Activated CD4-positive, alpha-beta memory T cell treated with anti-CD3 and anti-CD28 coated beads for 36 hours (primary cell): ENCODE measurements around the gene ADAMTS5. TPM values are rescaled to one million over a fixed set of nuclear protein-coding genes. Genes with fewer than 3 reads are reported as not detected.

Experiments used
- CTCF ChIA-PET: fragments of 350-600 bp; sonication (Branson Sonifier 250); formaldehyde crosslinking; loops from one replicate; lab custom pipeline; 2021; ENCODE audit warnings: antibody characterized with exemption, inconsistent platforms; lab: Charles Lee
- POLR2A ChIA-PET: fragments of 350-600 bp; sonication (Branson Sonifier 250); formaldehyde crosslinking; loops from one replicate; lab custom pipeline; 2021; ENCODE audit warnings: antibody characterized with exemption; lab: Charles Lee
- DNase-seq: peaks from one replicate; pipeline ENCODE4 v3.0.0-alpha.2; 2020
- H3K27ac Mint-ChIP-seq: one replicate; pipeline ENCODE4 v1.8.0; 2021; ENCODE audit warnings: mixed read lengths
- H3K27me3 Mint-ChIP-seq: one replicate; pipeline ENCODE4 v1.8.0; 2021; ENCODE audit warnings: mixed read lengths
- H3K36me3 Mint-ChIP-seq: one replicate; pipeline ENCODE4 v1.8.0; 2021; ENCODE audit warnings: mixed read lengths
- H3K4me1 Mint-ChIP-seq: one replicate; pipeline ENCODE4 v1.8.0; 2021; ENCODE audit warnings: low read depth, mixed read lengths
- H3K4me3 Mint-ChIP-seq: one replicate; pipeline ENCODE4 v1.8.0; 2021; ENCODE audit warnings: mild to moderate bottlenecking, mixed read lengths
- H3K9me3 Mint-ChIP-seq: one replicate; pipeline ENCODE4 v1.8.0; 2021; ENCODE audit warnings: mixed read lengths
- intact Hi-C: fragments of 100-400 bp; cut with micrococcal nuclease; formaldehyde crosslinking; loops from one replicate; pipeline ENCODE4 v1.15.1; 2023
- total RNA-seq, 2 experiments: library from RNA; stranded (reverse); gene quantifications; one replicate each; pipeline ENCODE4 v1.2.3, GENCODE V29; 2021

Gene ADAMTS5
- total RNA-seq, 2 experiments from 2014 or later = not detected

- Mint-ChIP-seq H3K27me3 (peaks cover 3% of the 10 kb centered on the region), H3K36me3 (no peaks in the 10 kb centered on the region), H3K27ac (no peak overlapping the region), H3K4me3 (no peak overlapping the region), H3K9me3 (no peaks in the 10 kb centered on the region), H3K4me1 (no peaks in the 10 kb centered on the region)
- intact Hi-C loops = no loop called here
- DNase-seq = no peak
- POLR2A ChIA-PET = no interaction called here
- CTCF ChIA-PET = no interaction called here
Observed at GRCh38 chr21:26943921-26944320, 23.0 kb downstream of the ADAMTS5 start.

DNA sequence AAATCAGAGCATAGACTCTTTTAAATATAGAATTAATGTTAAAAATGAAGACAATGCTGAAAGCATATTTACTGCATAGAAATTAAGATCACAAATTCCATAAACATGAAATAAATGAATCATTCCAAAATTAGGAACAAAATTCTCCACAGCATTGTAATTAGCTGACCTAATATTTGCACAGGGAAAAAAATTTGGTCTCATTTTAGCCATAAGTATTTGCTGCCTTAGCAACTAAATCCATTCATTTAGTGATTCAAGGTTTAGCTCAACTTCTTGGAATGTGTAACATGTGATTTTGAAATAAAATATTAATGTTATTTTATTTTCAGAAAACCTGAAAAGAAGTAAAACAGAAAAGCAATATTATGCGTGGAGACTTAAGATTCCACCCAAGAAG lies 25.5 kb downstream of the ADAMTS5 start:
- CTCF ChIA-PET = no interaction called here
- no peak for DNase-seq
- no peaks in the 10 kb centered on the region for H3K4me1 Mint-ChIP-seq

GRCh38 chr21:26939601-26940111 lies 27.2 kb downstream of the ADAMTS5 start:
- Mint-ChIP-seq H3K9me3 (no peaks in the 10 kb centered on the region), H3K27me3 (peaks cover 3% of the 10 kb centered on the region), H3K4me3 (no peak overlapping the region), H3K4me1 (no peaks in the 10 kb centered on the region), H3K36me3 (no peaks in the 10 kb centered on the region), H3K27ac (no peak overlapping the region)
- DNase-seq = no peak
- ChIA-PET POLR2A (no interaction called here), CTCF (no interaction called here)
- intact Hi-C loops = no loop called here

More for the DNA sequence above, 25.5 kb downstream of the ADAMTS5 start:
- Mint-ChIP-seq H3K36me3 (no peaks in the 10 kb centered on the region), H3K27ac (no peak overlapping the region), H3K27me3 (peaks cover 3% of the 10 kb centered on the region), H3K9me3 (no peaks in the 10 kb centered on the region), H3K4me3 (no peak overlapping the region)
- POLR2A ChIA-PET = no interaction called here
- intact Hi-C loops = no loop called here

DNA sequence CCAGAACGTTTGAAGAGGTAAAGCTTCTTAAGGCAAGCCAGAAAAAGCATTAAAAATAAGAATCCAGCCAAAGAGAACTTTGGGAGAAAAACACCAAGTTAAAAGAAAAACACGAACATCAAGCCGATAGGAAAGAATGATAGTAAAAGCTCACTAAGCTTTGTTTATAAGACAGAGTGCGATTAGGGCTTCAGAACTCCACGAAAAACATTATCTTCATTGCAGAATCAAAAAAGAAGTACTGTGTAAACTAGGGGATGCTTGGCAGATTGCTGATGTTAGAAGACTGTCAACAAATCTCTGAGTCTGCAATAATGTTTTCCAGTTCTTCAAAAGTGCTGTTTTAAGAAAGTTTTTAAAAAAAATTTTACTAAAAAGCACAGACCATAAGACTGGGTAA lies 30.2 kb downstream of the ADAMTS5 start:
- Mint-ChIP-seq H3K4me3 (no peak overlapping the region), H3K27ac (no peak overlapping the region), H3K36me3 (no peaks in the 10 kb centered on the region), H3K9me3 (no peaks in the 10 kb centered on the region), H3K4me1 (no peaks in the 10 kb centered on the region), H3K27me3 (no peaks in the 10 kb centered on the region)
- DNase-seq = no peak
- ChIA-PET CTCF (no interaction called here), POLR2A (no interaction called here)
- intact Hi-C loops = no loop called here

DNA sequence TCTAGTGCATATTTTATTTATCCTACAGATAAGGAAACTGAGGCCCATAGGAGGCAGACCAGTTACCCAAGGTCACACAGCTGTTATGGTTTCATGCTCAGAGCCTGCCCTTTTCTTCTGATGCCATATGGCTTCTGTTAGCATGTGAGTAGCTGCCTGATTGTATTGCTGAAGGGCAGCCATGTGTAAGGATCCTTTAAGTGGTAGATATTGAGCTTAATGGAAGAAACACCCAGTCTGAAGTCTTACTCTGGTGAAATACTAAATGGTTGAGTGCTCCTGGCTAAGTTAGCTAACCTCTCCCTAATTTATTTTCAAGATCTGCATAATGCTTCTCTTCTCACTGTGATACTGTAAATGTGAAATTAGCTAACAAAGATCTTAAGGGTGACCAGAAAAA lies 30.9 kb downstream of the ADAMTS5 start:
- Mint-ChIP-seq H3K27ac (no peak overlapping the region), H3K9me3 (no peaks in the 10 kb centered on the region), H3K36me3 (no peaks in the 10 kb centered on the region), H3K27me3 (no peaks in the 10 kb centered on the region), H3K4me1 (no peaks in the 10 kb centered on the region), H3K4me3 (no peak overlapping the region)
- intact Hi-C loops = no loop called here
- ChIA-PET POLR2A (no interaction called here), CTCF (no interaction called here)
- no peak for DNase-seq

DNA sequence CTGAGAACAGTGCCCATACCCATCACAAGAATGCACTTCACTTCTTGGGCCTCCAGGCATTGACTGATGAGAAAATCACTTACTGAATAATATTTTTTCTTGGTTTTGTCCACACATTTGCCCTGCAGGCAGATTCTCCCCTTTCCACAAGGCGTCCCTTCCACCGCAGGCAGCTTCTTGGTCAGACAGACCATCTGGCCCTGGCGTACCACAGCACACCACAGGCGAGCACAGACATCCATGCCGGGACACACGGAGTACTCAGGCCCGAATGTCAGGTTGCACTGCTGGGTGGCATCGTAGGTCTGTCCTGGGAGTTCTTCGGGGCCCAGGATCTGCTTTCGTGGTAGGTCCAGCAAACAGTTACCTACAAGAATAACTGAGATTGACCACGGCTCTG lies 32.5 kb downstream of the ADAMTS5 start:
- Mint-ChIP-seq H3K36me3 (no peaks in the 10 kb centered on the region), H3K27me3 (no peaks in the 10 kb centered on the region), H3K27ac (no peak overlapping the region), H3K4me3 (no peak overlapping the region), H3K4me1 (no peaks in the 10 kb centered on the region), H3K9me3 (no peaks in the 10 kb centered on the region)
- POLR2A ChIA-PET = no interaction called here
- no peak for DNase-seq
- CTCF ChIA-PET = interaction anchor here (1.3 kb wide), 1 partner anchor 1741 kb away, joined by 3 read pairs; no protein-coding TSS in a partner anchor
- intact Hi-C loops = no loop called here

DNA sequence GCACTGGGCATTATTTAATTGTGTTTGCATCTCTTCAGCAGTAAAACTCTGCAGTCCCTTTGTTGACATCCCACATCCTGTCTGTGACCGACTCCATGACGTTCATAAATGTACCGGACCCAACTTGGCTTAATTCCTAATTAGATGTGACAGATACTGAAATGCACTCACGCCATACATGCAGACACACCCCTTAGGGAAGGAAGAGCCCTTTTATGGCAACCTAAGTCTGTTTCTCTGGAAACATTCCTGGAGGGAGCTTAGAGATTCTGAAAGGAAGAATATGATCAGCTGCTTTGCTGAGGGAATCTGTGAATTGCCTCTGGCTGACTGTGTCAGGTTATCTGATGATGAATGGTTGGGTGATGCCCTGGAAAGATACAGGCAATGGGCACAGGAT lies 33.4 kb downstream of the ADAMTS5 start:
- H3K9me3 Mint-ChIP-seq = no peaks in the 10 kb centered on the region
- no peak overlapping the region for H3K4me3 Mint-ChIP-seq
- H3K36me3 Mint-ChIP-seq = no peaks in the 10 kb centered on the region
- no peak overlapping the region for H3K27ac Mint-ChIP-seq
- ChIA-PET CTCF (interaction anchor here (1.3 kb wide), 1 partner anchor 1742 kb away, joined by 3 read pairs; no protein-coding TSS in a partner anchor), POLR2A (no interaction called here)
- no peak for DNase-seq
- no peaks in the 10 kb centered on the region for H3K27me3 Mint-ChIP-seq
- H3K4me1 Mint-ChIP-seq = no peaks in the 10 kb centered on the region
- intact Hi-C loops = no loop called here

GRCh38 chr21:26925636-26926035 lies 41.3 kb downstream of the ADAMTS5 start:
- H3K27ac Mint-ChIP-seq = no peak overlapping the region
- no peaks in the 10 kb centered on the region for H3K4me1 Mint-ChIP-seq
- intact Hi-C loops = no loop called here
- no peak for DNase-seq
- no peak overlapping the region for H3K4me3 Mint-ChIP-seq
- POLR2A ChIA-PET = no interaction called here
- CTCF ChIA-PET = no interaction called here
- no peaks in the 10 kb centered on the region for H3K9me3 Mint-ChIP-seq
- H3K27me3 Mint-ChIP-seq = no peaks in the 10 kb centered on the region
- no peaks in the 10 kb centered on the region for H3K36me3 Mint-ChIP-seq

DNA sequence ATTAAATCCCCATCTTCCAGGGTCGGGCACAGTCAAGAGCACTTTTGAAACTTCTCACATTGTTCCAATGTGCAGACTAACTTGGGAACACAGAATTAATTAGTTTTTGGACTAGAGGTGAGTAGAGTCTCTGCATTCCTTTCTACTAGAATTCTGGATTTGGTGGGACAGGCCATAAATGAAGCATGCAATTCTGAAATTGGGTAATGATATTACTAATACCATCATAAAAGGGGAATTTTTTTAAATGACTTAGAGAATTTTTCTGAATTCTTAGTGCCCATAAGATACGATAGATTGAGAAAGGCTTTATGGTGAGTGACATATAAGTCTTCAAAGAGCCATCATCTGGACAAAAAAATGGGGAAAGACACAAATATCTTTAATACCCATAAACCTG lies 41.8 kb downstream of the ADAMTS5 start:
- H3K9me3 Mint-ChIP-seq = no peaks in the 10 kb centered on the region
- H3K36me3 Mint-ChIP-seq = no peaks in the 10 kb centered on the region
- H3K4me1 Mint-ChIP-seq = no peaks in the 10 kb centered on the region
- H3K27ac Mint-ChIP-seq = no peak overlapping the region
- POLR2A ChIA-PET = no interaction called here
- intact Hi-C loops = no loop called here
- H3K27me3 Mint-ChIP-seq = no peaks in the 10 kb centered on the region
- CTCF ChIA-PET = no interaction called here
- H3K4me3 Mint-ChIP-seq = no peak overlapping the region
- no peak for DNase-seq

DNA sequence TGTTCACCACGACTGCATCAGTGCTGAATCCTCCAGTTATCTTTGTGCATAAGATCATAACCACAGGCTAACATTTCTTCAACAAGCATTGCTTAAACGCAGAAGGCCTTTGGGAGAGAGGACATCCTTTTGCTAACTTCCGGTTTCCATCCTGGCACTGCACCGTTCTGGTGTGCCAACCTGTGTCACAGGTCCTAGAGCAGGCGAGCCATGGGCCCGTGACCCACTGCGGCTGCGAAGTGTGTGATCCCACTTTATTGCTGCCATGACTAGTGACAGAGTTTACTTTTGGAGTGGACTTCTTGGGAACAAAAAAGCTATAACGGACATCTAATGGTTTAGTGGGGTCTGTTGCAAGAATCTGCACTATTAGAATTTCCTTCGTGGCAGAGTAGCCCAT lies 42.9 kb downstream of the ADAMTS5 start:
- no peak overlapping the region for H3K27ac Mint-ChIP-seq
- intact Hi-C loops = no loop called here
- H3K36me3 Mint-ChIP-seq = no peaks in the 10 kb centered on the region
- DNase-seq = no peak
- H3K4me3 Mint-ChIP-seq = no peak overlapping the region
- no peaks in the 10 kb centered on the region for H3K27me3 Mint-ChIP-seq
- POLR2A ChIA-PET = no interaction called here
- H3K4me1 Mint-ChIP-seq = no peaks in the 10 kb centered on the region
- CTCF ChIA-PET = no interaction called here
- no peaks in the 10 kb centered on the region for H3K9me3 Mint-ChIP-seq

GRCh38 chr21:26920055-26920454 lies 46.8 kb downstream of the ADAMTS5 start:
- Mint-ChIP-seq H3K27ac (no peak overlapping the region), H3K9me3 (no peaks in the 10 kb centered on the region)

DNA sequence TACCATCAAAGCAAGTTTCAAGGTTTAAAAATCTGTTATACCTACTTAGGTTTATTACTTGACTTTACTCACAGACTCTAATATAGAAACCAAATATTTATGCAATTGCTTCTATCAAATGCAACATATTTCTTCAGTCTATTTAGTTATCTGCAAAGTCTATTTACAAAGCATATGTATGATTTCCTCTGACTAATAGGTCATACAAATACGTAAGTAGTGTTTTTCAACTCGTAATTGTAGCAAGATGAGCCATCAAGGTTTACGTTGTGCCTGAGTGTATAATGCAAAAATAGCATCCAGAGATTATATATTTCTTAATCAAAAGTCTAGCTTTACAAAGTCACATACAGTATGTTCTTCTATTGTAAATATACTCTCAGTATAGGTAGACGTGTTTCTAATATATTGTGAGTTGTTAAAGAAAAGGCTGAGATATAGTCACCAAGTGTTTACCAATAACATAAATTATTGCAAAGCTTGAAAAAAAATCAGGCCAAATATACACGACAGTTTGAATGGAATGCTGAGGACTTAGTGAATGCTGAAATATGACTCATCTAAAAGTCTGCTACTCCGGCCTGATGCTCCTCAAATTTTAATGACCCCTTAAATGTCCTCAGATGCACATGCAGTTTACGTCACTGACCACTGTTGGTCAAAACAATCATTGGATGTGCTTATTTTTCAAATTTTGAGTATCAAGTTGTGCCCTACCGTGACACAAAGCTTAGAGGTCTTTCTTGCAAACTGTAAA lies 48.4 kb downstream of the ADAMTS5 start:
- Mint-ChIP-seq H3K27ac (no peak overlapping the region), H3K9me3 (peaks cover 4% of the 10 kb centered on the region), H3K36me3 (no peaks in the 10 kb centered on the region), H3K4me1 (no peaks in the 10 kb centered on the region), H3K4me3 (no peak overlapping the region), H3K27me3 (no peaks in the 10 kb centered on the region)
- ChIA-PET POLR2A (no interaction called here), CTCF (no interaction called here)
- intact Hi-C loops = no loop called here
- no peak for DNase-seq

More at GRCh38 chr21:26920055-26920454, 46.8 kb downstream of the ADAMTS5 start:
- Mint-ChIP-seq H3K4me1 (no peaks in the 10 kb centered on the region), H3K36me3 (no peaks in the 10 kb centered on the region), H3K4me3 (no peak overlapping the region), H3K27me3 (no peaks in the 10 kb centered on the region)
- POLR2A ChIA-PET = no interaction called here
- CTCF ChIA-PET = no interaction called here
- DNase-seq = no peak
- intact Hi-C loops = no loop called here

DNA sequence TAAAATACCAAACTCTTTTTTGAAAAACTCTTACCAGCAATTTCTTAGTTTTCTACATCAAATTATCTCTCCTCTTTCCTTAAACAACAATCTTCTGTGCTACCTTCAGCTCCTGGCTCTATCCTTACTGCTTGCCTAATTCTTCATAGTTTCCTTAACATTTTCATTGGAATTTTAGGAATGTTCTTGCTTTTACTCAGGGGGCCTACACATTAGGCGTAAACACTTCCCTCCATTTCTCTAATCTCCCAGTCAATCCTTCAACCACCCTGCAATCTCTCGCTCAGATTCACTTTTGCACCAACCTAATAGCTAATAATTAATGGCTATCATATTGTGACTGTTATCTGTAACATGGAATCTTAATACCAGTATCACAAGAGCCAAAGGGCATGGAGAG lies 50.1 kb downstream of the ADAMTS5 start:
- intact Hi-C loops = no loop called here
- no peak overlapping the region for H3K27ac Mint-ChIP-seq

More for the DNA sequence above, 50.1 kb downstream of the ADAMTS5 start:
- no peak for DNase-seq
- Mint-ChIP-seq H3K36me3 (no peaks in the 10 kb centered on the region), H3K27me3 (no peaks in the 10 kb centered on the region), H3K4me3 (no peak overlapping the region), H3K9me3 (peaks cover 4% of the 10 kb centered on the region), H3K4me1 (no peaks in the 10 kb centered on the region)
- ChIA-PET POLR2A (no interaction called here), CTCF (no interaction called here)
